GM19240 (cell line): ENCODE measurements around the gene ERBIN.
"Not testable (repeated sequence)": the region's sequence is repeated elsewhere in the genome, so short reads cannot be mapped to it uniquely, and the experiment has no call there.

Experiments
- DNase-seq: peaks from one replicate; pipeline ENCODE4 v3.0.0; 2011; ENCODE audit warnings: low spot score; ENCODE audit not compliant: insufficient read length

Gene ERBIN

GRCh38 chr5:65999061-65999723, 72.8 kb downstream of the ERBIN start:
- no peak for DNase-seq

- DNase-seq, result no peak
These were observed 75.6 kb downstream of the ERBIN start for GRCh38 chr5:66001952-66002351.

- no peak for DNase-seq
These were observed 76.0 kb downstream of the ERBIN start for GRCh38 chr5:66002415-66002814.

- no peak for DNase-seq
These were observed 77.8 kb downstream of the ERBIN start for GRCh38 chr5:66004216-66004615.

GRCh38 chr5:66009277-66009676, 82.9 kb downstream of the ERBIN start:
- no peak for DNase-seq

- DNase-seq, result no peak
These were observed 84.1 kb downstream of the ERBIN start for GRCh38 chr5:66010476-66010875.

GRCh38 chr5:66012271-66012670, 85.9 kb downstream of the ERBIN start:
- DNase-seq, result no peak

- no peak for DNase-seq
These were observed 87.0 kb downstream of the ERBIN start for GRCh38 chr5:66013397-66013796.

GRCh38 chr5:66013906-66014305, 87.5 kb downstream of the ERBIN start:
- no peak for DNase-seq

GRCh38 chr5:66015196-66015960, 89.0 kb downstream of the ERBIN start:
- no peak for DNase-seq

GRCh38 chr5:66021585-66021984, 95.2 kb downstream of the ERBIN start:
- no peak for DNase-seq

- DNase-seq, result no peak
These were observed 112.9 kb downstream of the ERBIN start for GRCh38 chr5:66039296-66039695.

- no peak for DNase-seq
These were observed 113.3 kb downstream of the ERBIN start for GRCh38 chr5:66039701-66040100.

GRCh38 chr5:66041627-66042026, 115.3 kb downstream of the ERBIN start:
- no peak for DNase-seq

GRCh38 chr5:66057239-66057638, 130.9 kb downstream of the ERBIN start:
- no peak for DNase-seq

GRCh38 chr5:66061320-66061719, 134.9 kb downstream of the ERBIN start:
- DNase-seq, result not testable (repeated sequence)

- not testable (repeated sequence) for DNase-seq
These were observed 136.7 kb downstream of the ERBIN start for GRCh38 chr5:66063061-66063460.

GRCh38 chr5:66066826-66067225, 140.5 kb downstream of the ERBIN start:
- DNase-seq, result no peak

- no peak for DNase-seq
These were observed 145.7 kb downstream of the ERBIN start for GRCh38 chr5:66072031-66072430.

GRCh38 chr5:66074901-66075300, 148.5 kb downstream of the ERBIN start:
- no peak for DNase-seq

- no peak for DNase-seq
These were observed 154.3 kb downstream of the ERBIN start for GRCh38 chr5:66080664-66081063.

- no peak for DNase-seq
These were observed 163.0 kb downstream of the ERBIN start for GRCh38 chr5:66089384-66089783.

GRCh38 chr5:66100851-66101250, 174.5 kb downstream of the ERBIN start:
- no peak for DNase-seq
